ENCODE measurements around the gene TP73. TPM values are rescaled to one million over a fixed set of nuclear protein-coding genes. Genes with fewer than 3 reads are reported as not detected.

The TP73 gene
- total RNA-seq, 1 donor from 2014 or later = 1.3 TPM

GRCh38 chr1:3756394-3756793 lies 104.1 kb downstream of the TP73 start:
- H3K36me3 Mint-ChIP-seq (ENCODE audit: low read depth) = no peaks in the 10 kb centered on the region
- H3K9me3 Mint-ChIP-seq = no peaks in the 10 kb centered on the region
- no peak overlapping the region for H3K4me3 Mint-ChIP-seq
- DNase-seq = no peak
- H3K4me1 Mint-ChIP-seq = no peaks in the 10 kb centered on the region
- H3K27me3 Mint-ChIP-seq = peaks cover 3% of the 10 kb centered on the region
- no peak overlapping the region for H3K27ac Mint-ChIP-seq
- intact Hi-C loops (cut with micrococcal nuclease) = no loop called here

GRCh38 chr1:3759164-3759563 lies 106.8 kb downstream of the TP73 start:
- intact Hi-C loops (cut with micrococcal nuclease) = no loop called here
- H3K4me1 Mint-ChIP-seq = no peaks in the 10 kb centered on the region
- H3K27me3 Mint-ChIP-seq = peaks cover 3% of the 10 kb centered on the region
- no peaks in the 10 kb centered on the region for H3K36me3 Mint-ChIP-seq (ENCODE audit: low read depth)
- H3K9me3 Mint-ChIP-seq = no peaks in the 10 kb centered on the region
- no peak overlapping the region for H3K4me3 Mint-ChIP-seq
- H3K27ac Mint-ChIP-seq = no peak overlapping the region
- no peak for DNase-seq

- H3K4me1 Mint-ChIP-seq = no peaks in the 10 kb centered on the region
- peaks cover 3% of the 10 kb centered on the region for H3K27me3 Mint-ChIP-seq
- DNase-seq = no peak
- no peak overlapping the region for H3K27ac Mint-ChIP-seq
- H3K9me3 Mint-ChIP-seq = no peaks in the 10 kb centered on the region
- intact Hi-C loops (cut with micrococcal nuclease) = no loop called here
- no peak overlapping the region for H3K4me3 Mint-ChIP-seq
- H3K36me3 Mint-ChIP-seq (ENCODE audit: low read depth) = no peaks in the 10 kb centered on the region
These were observed 107.5 kb downstream of the TP73 start for GRCh38 chr1:3759796-3760195.

GRCh38 chr1:3761296-3762010 lies 109.1 kb downstream of the TP73 start:
- Mint-ChIP-seq H3K9me3 (no peaks in the 10 kb centered on the region), H3K27me3 (peaks cover 8% of the 10 kb centered on the region), H3K4me1 (no peaks in the 10 kb centered on the region), H3K27ac (no peak overlapping the region), H3K36me3 (ENCODE audit: low read depth) (no peaks in the 10 kb centered on the region), H3K4me3 (no peak overlapping the region)
- intact Hi-C loops (cut with micrococcal nuclease) = no loop called here
- DNase-seq = no peak

- Mint-ChIP-seq H3K4me3 (no peak overlapping the region), H3K27ac (no peak overlapping the region)
- intact Hi-C loops (cut with micrococcal nuclease) = no loop called here
These were observed 110.0 kb downstream of the TP73 start for GRCh38 chr1:3762151-3762872.

GRCh38 chr1:3762873-3763228 lies 110.5 kb downstream of the TP73 start:
- H3K27ac Mint-ChIP-seq = no peak overlapping the region
- no peaks in the 10 kb centered on the region for H3K36me3 Mint-ChIP-seq (ENCODE audit: low read depth)
- H3K4me3 Mint-ChIP-seq = no peak overlapping the region
- peaks cover 8% of the 10 kb centered on the region for H3K27me3 Mint-ChIP-seq
- H3K4me1 Mint-ChIP-seq = no peaks in the 10 kb centered on the region
- DNase-seq = no peak
- no peaks in the 10 kb centered on the region for H3K9me3 Mint-ChIP-seq
- intact Hi-C loops (cut with micrococcal nuclease) = no loop called here

More at GRCh38 chr1:3762151-3762872, 110.0 kb downstream of the TP73 start:
- no peaks in the 10 kb centered on the region for H3K36me3 Mint-ChIP-seq (ENCODE audit: low read depth)
- no peaks in the 10 kb centered on the region for H3K4me1 Mint-ChIP-seq
- no peak for DNase-seq
- H3K27me3 Mint-ChIP-seq = peaks cover 8% of the 10 kb centered on the region
- H3K9me3 Mint-ChIP-seq = no peaks in the 10 kb centered on the region

GRCh38 chr1:3763351-3764125 lies 111.2 kb downstream of the TP73 start:
- no peaks in the 10 kb centered on the region for H3K9me3 Mint-ChIP-seq
- no peak overlapping the region for H3K4me3 Mint-ChIP-seq
- no peak for DNase-seq
- H3K27me3 Mint-ChIP-seq = peaks cover 8% of the 10 kb centered on the region
- intact Hi-C loops (cut with micrococcal nuclease) = no loop called here
- no peak overlapping the region for H3K27ac Mint-ChIP-seq
- no peaks in the 10 kb centered on the region for H3K4me1 Mint-ChIP-seq
- no peaks in the 10 kb centered on the region for H3K36me3 Mint-ChIP-seq (ENCODE audit: low read depth)

GRCh38 chr1:3767328-3767925 lies 115.1 kb downstream of the TP73 start:
- intact Hi-C loops (cut with micrococcal nuclease) = no loop called here
- Mint-ChIP-seq H3K9me3 (no peaks in the 10 kb centered on the region), H3K4me1 (peaks cover 6% of the 10 kb centered on the region), H3K27ac (no peak overlapping the region), H3K27me3 (peaks cover 5% of the 10 kb centered on the region), H3K4me3 (no peak overlapping the region), H3K36me3 (ENCODE audit: low read depth) (no peaks in the 10 kb centered on the region)
- no peak for DNase-seq

- no peak overlapping the region for H3K4me3 Mint-ChIP-seq
- H3K4me1 Mint-ChIP-seq = peaks cover 6% of the 10 kb centered on the region
- H3K36me3 Mint-ChIP-seq (ENCODE audit: low read depth) = no peaks in the 10 kb centered on the region
- H3K9me3 Mint-ChIP-seq = no peaks in the 10 kb centered on the region
- no peak overlapping the region for H3K27ac Mint-ChIP-seq
- no peak for DNase-seq
- peaks cover 5% of the 10 kb centered on the region for H3K27me3 Mint-ChIP-seq
- intact Hi-C loops (cut with micrococcal nuclease) = no loop called here
These were observed 116.6 kb downstream of the TP73 start for GRCh38 chr1:3768811-3769390.

GRCh38 chr1:3770047-3770765 lies 117.9 kb downstream of the TP73 start:
- Mint-ChIP-seq H3K4me3 (peak overlapping the region; percentile 59), H3K27me3 (peaks cover 5% of the 10 kb centered on the region), H3K4me1 (peaks cover 6% of the 10 kb centered on the region), H3K27ac (peak overlapping the region; percentile 65), H3K9me3 (no peaks in the 10 kb centered on the region), H3K36me3 (ENCODE audit: low read depth) (no peaks in the 10 kb centered on the region)
- intact Hi-C loops (cut with micrococcal nuclease) = no loop called here
- DNase-seq = no peak

GRCh38 chr1:3771108-3772026 lies 119.1 kb downstream of the TP73 start:
- intact Hi-C loops (cut with micrococcal nuclease) = loop anchor here (1.0 to 2.0 kb wide), 5 partner anchors 25 to 147 kb away; partner anchors contain the start of genes C1orf174, CEP104, DFFB and LRRC47
- no peaks in the 10 kb centered on the region for H3K36me3 Mint-ChIP-seq (ENCODE audit: low read depth)
- H3K9me3 Mint-ChIP-seq = no peaks in the 10 kb centered on the region
- H3K4me3 Mint-ChIP-seq = peak overlapping the region; percentile 81
- peaks cover 9% of the 10 kb centered on the region for H3K4me1 Mint-ChIP-seq
- DNase-seq = no peak
- H3K27ac Mint-ChIP-seq = peak overlapping the region; percentile 58
- H3K27me3 Mint-ChIP-seq = peaks cover under 1% of the 10 kb centered on the region

- peak; percentile 95 for DNase-seq
- Mint-ChIP-seq H3K36me3 (ENCODE audit: low read depth) (no peaks in the 10 kb centered on the region), H3K9me3 (no peaks in the 10 kb centered on the region), H3K27me3 (no peaks in the 10 kb centered on the region), H3K27ac (peak overlapping the region; percentile 58), H3K4me1 (peaks cover 9% of the 10 kb centered on the region), H3K4me3 (peak overlapping the region; percentile 81)
- intact Hi-C loops (cut with micrococcal nuclease) = loop anchor here (1.0 to 2.0 kb wide), 5 partner anchors 24 to 148 kb away; partner anchors contain the start of genes C1orf174, CEP104, DFFB and LRRC47
These were observed 119.9 kb downstream of the TP73 start for GRCh38 chr1:3772027-3772714.

Measured in activated CD4-positive, alpha-beta T cell treated with anti-CD3 and anti-CD28 coated beads, Interleukin-2, amount 10 ng/mL, durations not matched to agents 24 days and 14 days (primary cell).